ENCODE results near the gene MRPS2.

GRCh38 chr9:135478829-135479468 lies 21.5 kb upstream of the MRPS2 start:
- peak; percentile 23 for TF ChIP-seq CTCF (IDR thresholded peaks at IDR 0.05; ENCODE audit: poor library complexity)
- TF ChIP-seq EZH2 (IDR thresholded peaks at IDR 0.05; ENCODE audit: borderline replicate concordance) = no peak
